K562 (cell line): Measurements from ENCODE around the gene GPR39. TPM values are rescaled to one million over a fixed set of nuclear protein-coding genes. Genes with fewer than 3 reads are reported as not detected.

Source experiments
- ATAC-seq: fragments of 200-7000 bp; cut with Tn5 transposase; 3 replicates; pipeline ENCODE4 v1.9.1; 2020; ENCODE audit warnings: moderate library complexity
- BruUV-seq: library from RNA; stranded (reverse); fragments of 400-500 nt; replicated peaks from 2 replicates; lab custom pipeline; 2021; lab: Mats Ljungman, UMichigan
- CTCF ChIA-PET: fragments of 300-600 bp; formaldehyde crosslinking; extraction: SDS; loops from one replicate; lab custom pipeline; 2021; ENCODE audit warnings: low intra/inter-chr PET ratio; lab: Yijun Ruan, JAX
- POLR2A ChIA-PET: fragments of 300-600, 350-650 bp; sonication (Branson Sonifier 250); formaldehyde crosslinking; extraction: SDS; loops from one replicate; lab custom pipeline; 2021; ENCODE audit warnings: antibody characterized with exemption, inconsistent platforms; lab: Yijun Ruan, JAX
- DNase-seq, 4 experiments: peaks; one replicate each; pipeline versions ENCODE4 v3.0.0 to v3.0.0-alpha.2; 2011 to 2018; ENCODE audit warnings: low spot score in 3 of 4, mixed read lengths in 3 of 4; ENCODE audit errors: extremely low read depth in 1 of 4
- FAIRE-seq: peaks from 2 replicates; lab custom pipeline; 2011; peaks lifted over from hg19 to GRCh38; lab: Jason Lieb, UNC
- H2AFZ ChIP-seq: 2 replicates; pipeline ENCODE4 v1.6.0; 2011; ENCODE audit warnings: low read depth, low read length, control low read depth, inconsistent platforms
- H3K27ac ChIP-seq: fragments of 200-600 bp; 3 replicates; pipeline ENCODE4 v1.8.0; 2011; ENCODE audit warnings: low read depth, mild to moderate bottlenecking, control low read depth, inconsistent platforms, low read length, moderate library complexity, mixed read lengths; ENCODE audit errors: extremely low read depth
- H3K27me3 ChIP-seq, 2 experiments: fragments of 300-600 bp in 1 of 2; 2 replicates in 1 of 2; 3 replicates in 1 of 2; pipeline versions ENCODE4 v1.6.0 to v1.8.0; 2011; ENCODE audit warnings: inconsistent platforms in 2 of 2, low read length in 2 of 2, mild to moderate bottlenecking in 1 of 2, mixed read lengths in 1 of 2, moderate library complexity in 1 of 2; ENCODE audit not compliant: control insufficient read depth in 2 of 2, insufficient read depth in 2 of 2
- H3K36me3 ChIP-seq: fragments of 300-600 bp; 3 replicates; pipeline ENCODE4 v1.8.0; 2011; ENCODE audit warnings: mild to moderate bottlenecking, low read length, inconsistent platforms; ENCODE audit not compliant: control insufficient read depth, insufficient read depth
- H3K4me1 ChIP-seq, 2 experiments: fragments of 200-600 bp in 1 of 2; replicated peaks in 1 of 2; 2 replicates in 1 of 2; 3 replicates in 1 of 2; pipeline versions ENCODE4 v1.5.1 to v1.8.0; 2011; ENCODE audit warnings: inconsistent platforms in 2 of 2, low read length in 2 of 2, mild to moderate bottlenecking in 1 of 2, mixed read lengths in 1 of 2, moderate library complexity in 1 of 2; ENCODE audit not compliant: control insufficient read depth in 2 of 2, insufficient read depth in 2 of 2
- H3K4me2 ChIP-seq: 2 replicates; pipeline ENCODE4 v1.6.1; 2011; ENCODE audit warnings: low read length, control low read depth, inconsistent platforms, mixed read lengths; ENCODE audit not compliant: insufficient read depth
- H3K4me3 ChIP-seq: fragments of 200-600 bp; sonication (generic), shearing (Covaris generic); 2 replicates; pipeline ENCODE4 v1.5.1; 2016; ENCODE audit warnings: control low read depth, inconsistent platforms
- H3K79me2 ChIP-seq: fragments of 200-600 bp; 3 replicates; pipeline ENCODE4 v1.8.0; 2011; ENCODE audit warnings: low read length, inconsistent platforms; ENCODE audit not compliant: control insufficient read depth, insufficient read depth
- H3K9ac ChIP-seq, 2 experiments: 2 replicates each; pipeline versions ENCODE4 v1.6.0 to v1.6.1; 2011; ENCODE audit warnings: low read depth in 2 of 2, low read length in 2 of 2, control low read depth in 1 of 2, inconsistent platforms in 1 of 2, mild to moderate bottlenecking in 1 of 2, mixed read lengths in 1 of 2; ENCODE audit not compliant: insufficient read depth in 1 of 2
- H3K9me1 ChIP-seq: one replicate; pipeline ENCODE4 v1.6.0; 2011; ENCODE audit warnings: inconsistent platforms, mild to moderate bottlenecking, low read length, moderate library complexity; ENCODE audit not compliant: control insufficient read depth, insufficient read depth
- H3K9me3 ChIP-seq: replicated peaks from 2 replicates; pipeline ENCODE4 v1.5.1; 2011; ENCODE audit warnings: low read depth, low read length, inconsistent platforms; ENCODE audit not compliant: control insufficient read depth, insufficient read depth
- H4K20me1 ChIP-seq: replicated peaks from 2 replicates; pipeline ENCODE4 v1.6.1; 2011; ENCODE audit warnings: low read length, inconsistent platforms, mixed read lengths; ENCODE audit not compliant: control insufficient read depth, insufficient read depth
- GTF2B ChIP-seq: IDR thresholded peaks from 2 replicates; pipeline ENCODE4 v1.6.1; 2011; ENCODE audit not compliant: insufficient read length; ENCODE audit errors: extremely low read depth
- NELFE ChIP-seq: IDR thresholded peaks from 2 replicates; pipeline ENCODE4 v1.6.1; 2011; ENCODE audit warnings: mild to moderate bottlenecking; ENCODE audit not compliant: insufficient read depth, insufficient read length
- POLR3A ChIP-seq: IDR thresholded peaks from 2 replicates; pipeline ENCODE4 v1.6.1; 2011; ENCODE audit warnings: borderline replicate concordance, mild to moderate bottlenecking, moderate library complexity; ENCODE audit not compliant: insufficient read length, insufficient read depth; ENCODE audit errors: extremely low read depth
- SAP30 ChIP-seq: fragments of 200-600 bp; sonication (generic); IDR thresholded peaks from 2 replicates; pipeline ENCODE4 v1.6.1; 2012; ENCODE audit warnings: borderline replicate concordance, low read depth, mild to moderate bottlenecking, moderate library complexity, low read length, control low read depth, inconsistent platforms; ENCODE audit not compliant: insufficient read depth, poor library complexity, severe bottlenecking
- ZNF23 ChIP-seq: fragments of 250-450 bp; sonication (Bioruptor Pico); IDR thresholded peaks from 2 replicates; pipeline ENCODE4 v1.4.0; 2020; ENCODE audit warnings: mild to moderate bottlenecking
- WGBS: fragments of 100-300 bp; shearing (Covaris generic); methylation state at CpG from one replicate; pipeline ENCODE4 v1.1.6; 2016; ENCODE audit warnings: low coverage, mixed read lengths; ENCODE audit not compliant: insufficient coverage; ENCODE audit errors: missing lambda C conversion rate; 5-methylcytosine and 5-hydroxymethylcytosine counted together
- in situ Hi-C: fragments of 300-500 bp; cut with MboI; formaldehyde crosslinking; loops from 4 replicates; pipeline ENCODE4 v1.15.0; 2018; ENCODE audit warnings: inconsistent platforms, mixed read lengths
- intact Hi-C: fragments of 100-400 bp; cut with micrococcal nuclease; formaldehyde crosslinking; loops from 2 replicates; pipeline ENCODE4 v1.14.2; 2022
- polyA plus RNA-seq, 8 experiments: library from polyadenylated mRNA; depleted of rRNA in 4 of 8; stranded (reverse) in 5 of 8; unstranded in 3 of 8; fragments of >200 nt; fragmentation: Nextera tagmentation in 2 of 8; fragmentation: Illumina TruSeq in 1 of 8; extraction: Ambion mirVana in 2 of 8; extraction: Trizol in 1 of 8; gene quantifications; 2 replicates each; pipeline versions ENCODE4 v1.2.1 to v1.2.3, GENCODE V29; 2011 to 2014; ENCODE audit warnings: inconsistent platforms in 1 of 8, missing spikeins in 1 of 8
- total RNA-seq, 7 experiments: library from RNA; depleted of rRNA in 6 of 7; stranded (reverse); fragments of >200 nt in 6 of 7; fragmentation: Illumina TruSeq in 2 of 7; extraction: Trizol in 2 of 7; gene quantifications; 2 replicates each; pipeline versions ENCODE4 v1.2.1 to v1.2.3, GENCODE V29; 2011 to 2021; ENCODE audit warnings: low replicate concordance in 1 of 7

The GPR39 gene
- total and polyA plus RNA-seq, 9 of the 15 experiments (the other 6 are each of a cell fraction or from before 2014, with no cell fraction given): 0.04 TPM; not detected in 8

- DNase-seq (no peak), ATAC-seq (no peak), FAIRE-seq (no peak)
- ChIA-PET CTCF (no interaction called here), POLR2A (interaction anchor here (0.6 kb wide), 1 partner anchor 931 kb away, joined by 3 read pairs; no protein-coding TSS in a partner anchor)
- Histone ChIP-seq H4K20me1 (no peaks in the 10 kb centered on the region), H3K4me3 (no peak overlapping the region), H3K4me1 (no peaks in the 10 kb centered on the region), H3K27me3 (peaks cover 0 to 6% of the 10 kb centered on the region in 2 experiments; a peak in 3 of 5 replicates), H3K9me3 (no peaks in the 10 kb centered on the region), H3K36me3 (no peaks in the 10 kb centered on the region), H3K9ac (no peak overlapping the region), H3K4me2 (no peak overlapping the region), H3K79me2 (no peaks in the 10 kb centered on the region), H3K9me1 (no peaks in the 10 kb centered on the region), H2AFZ (no peak overlapping the region), H3K27ac (no peak overlapping the region)
- in situ Hi-C loops (no loop called here), intact Hi-C loops (no loop called here)
- 0% methylated on average over 9 of the region's 9 CpGs for WGBS
- no TSS peak for BruUV-seq
- TF ChIP-seq NELFE: no peak
- TF ChIP-seq GTF2B: no peak
- no peak for TF ChIP-seq POLR3A
- no peak for TF ChIP-seq ZNF23 (CRISPR knock-in tag)
- no peak for TF ChIP-seq SAP30
Observed at GRCh38 chr2:132581991-132582738, 165.6 kb downstream of the GPR39 start.
